IMR-90 (cell line): ENCODE data around the gene PYCARD.

ENCODE experiments used
- BHLHE40 ChIP-seq: fragments of 150-350 bp; IDR thresholded peaks from 2 replicates; pipeline ENCODE4 v1.6.1; 2016; ENCODE audit warnings: mild to moderate bottlenecking, low read depth, low read length
- MAFK ChIP-seq: IDR thresholded peaks from 2 replicates; pipeline ENCODE4 v1.6.1; 2012; ENCODE audit warnings: low read depth, low read length, improper control_type of control experiment
- MAZ ChIP-seq: IDR thresholded peaks from 2 replicates; pipeline ENCODE4 v1.6.1; 2012; ENCODE audit warnings: low read depth, mild to moderate bottlenecking, low read length, improper control_type of control experiment, moderate library complexity, borderline replicate concordance
- POLR2A ChIP-seq: IDR thresholded peaks from 2 replicates; pipeline ENCODE4 v1.6.1; 2012; ENCODE audit warnings: mild to moderate bottlenecking, low read depth, low read length
- RFX5 ChIP-seq: IDR thresholded peaks from 2 replicates; pipeline ENCODE4 v1.8.0; 2012; ENCODE audit warnings: low read depth, mild to moderate bottlenecking, low read length, moderate library complexity
- TF ChIP-seq, protein P1 (sequence below): conservative IDR thresholded peaks from 2 replicates; pipeline ENCODE4 v1.5.1; 2012; ENCODE audit warnings: mild to moderate bottlenecking, low read depth, low read length, improper control_type of control experiment
- TF ChIP-seq, protein P2 (sequence below): fragments of 150-350 bp; IDR thresholded peaks from 2 replicates; pipeline ENCODE4 v1.6.1; 2017; ENCODE audit warnings: mild to moderate bottlenecking, antibody characterized with exemption, low read length, low read depth

DNA sequence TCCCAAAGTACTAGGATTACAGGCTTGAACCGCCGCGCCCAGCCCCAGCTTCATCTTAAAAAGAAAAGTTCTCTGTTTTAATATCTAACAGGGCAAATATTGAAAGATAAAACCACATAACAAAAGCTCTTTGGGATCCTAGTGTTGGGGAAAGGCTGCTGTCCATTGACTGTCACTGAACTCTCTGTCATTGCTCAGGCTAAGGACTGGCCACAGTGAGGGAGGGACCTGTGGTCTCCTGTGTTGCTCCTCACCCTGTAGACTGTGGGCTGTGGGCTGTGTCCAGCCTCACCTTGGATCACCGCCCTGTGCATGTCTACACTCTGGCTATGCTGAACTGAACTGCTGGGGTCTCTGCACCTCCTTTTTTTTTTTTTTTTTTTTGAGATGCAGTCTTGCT is 25.6 kb upstream of the PYCARD start:
- TF ChIP-seq MAFK, result no peak
- TF ChIP-seq, protein P1, sequence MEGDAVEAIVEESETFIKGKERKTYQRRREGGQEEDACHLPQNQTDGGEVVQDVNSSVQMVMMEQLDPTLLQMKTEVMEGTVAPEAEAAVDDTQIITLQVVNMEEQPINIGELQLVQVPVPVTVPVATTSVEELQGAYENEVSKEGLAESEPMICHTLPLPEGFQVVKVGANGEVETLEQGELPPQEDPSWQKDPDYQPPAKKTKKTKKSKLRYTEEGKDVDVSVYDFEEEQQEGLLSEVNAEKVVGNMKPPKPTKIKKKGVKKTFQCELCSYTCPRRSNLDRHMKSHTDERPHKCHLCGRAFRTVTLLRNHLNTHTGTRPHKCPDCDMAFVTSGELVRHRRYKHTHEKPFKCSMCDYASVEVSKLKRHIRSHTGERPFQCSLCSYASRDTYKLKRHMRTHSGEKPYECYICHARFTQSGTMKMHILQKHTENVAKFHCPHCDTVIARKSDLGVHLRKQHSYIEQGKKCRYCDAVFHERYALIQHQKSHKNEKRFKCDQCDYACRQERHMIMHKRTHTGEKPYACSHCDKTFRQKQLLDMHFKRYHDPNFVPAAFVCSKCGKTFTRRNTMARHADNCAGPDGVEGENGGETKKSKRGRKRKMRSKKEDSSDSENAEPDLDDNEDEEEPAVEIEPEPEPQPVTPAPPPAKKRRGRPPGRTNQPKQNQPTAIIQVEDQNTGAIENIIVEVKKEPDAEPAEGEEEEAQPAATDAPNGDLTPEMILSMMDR, result no peak
- no peak for TF ChIP-seq RFX5
- no peak for TF ChIP-seq POLR2A
- TF ChIP-seq, protein P2, sequence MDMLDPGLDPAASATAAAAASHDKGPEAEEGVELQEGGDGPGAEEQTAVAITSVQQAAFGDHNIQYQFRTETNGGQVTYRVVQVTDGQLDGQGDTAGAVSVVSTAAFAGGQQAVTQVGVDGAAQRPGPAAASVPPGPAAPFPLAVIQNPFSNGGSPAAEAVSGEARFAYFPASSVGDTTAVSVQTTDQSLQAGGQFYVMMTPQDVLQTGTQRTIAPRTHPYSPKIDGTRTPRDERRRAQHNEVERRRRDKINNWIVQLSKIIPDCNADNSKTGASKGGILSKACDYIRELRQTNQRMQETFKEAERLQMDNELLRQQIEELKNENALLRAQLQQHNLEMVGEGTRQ, result no peak
- TF ChIP-seq MAZ, result no peak
- TF ChIP-seq BHLHE40, result no peak
